ENCODE measurements around the gene SPRR1A. TPM values are rescaled to one million over a fixed set of nuclear protein-coding genes. Genes with fewer than 3 reads are reported as not detected.

The SPRR1A gene
- total and polyA plus RNA-seq, 8 donors = not detected

DNA sequence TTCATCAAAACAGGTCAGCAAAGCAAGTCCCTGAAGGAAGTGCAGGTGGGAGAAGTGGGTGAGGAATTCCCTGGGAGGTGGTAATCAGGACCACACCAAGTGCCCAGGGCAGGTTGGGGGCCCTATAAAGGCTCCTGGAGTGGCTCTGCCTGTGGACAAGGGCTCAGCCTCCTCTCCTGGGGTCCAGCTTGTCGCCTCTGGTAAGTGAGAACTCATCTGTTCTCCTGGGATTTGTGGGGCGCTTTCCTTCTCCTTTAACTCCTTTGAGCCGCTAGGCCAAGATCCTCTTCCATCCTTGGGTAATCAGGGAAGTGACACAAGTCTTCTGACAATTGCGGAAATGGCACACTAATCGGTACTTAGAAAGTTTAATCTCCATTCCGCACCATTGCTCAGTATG lies 13.4 kb upstream of the SPRR1A start, which contains the start of gene SPRR4:
Gene SPRR4, plus strand, starts transcription at position 154 of the 400 bp plus-strand sequence. CDS start 1,243 bp downstream, outside the sequence.
- no peak within 1 kb of the TSS for H3K27ac ChIP-seq
- no peaks in the 10 kb centered on the region for H3K27me3 ChIP-seq
- no peaks in the 10 kb centered on the region for H3K36me3 ChIP-seq
- H3K4me1 ChIP-seq = no peaks in the 10 kb centered on the region
- DNase-seq (no peak), ATAC-seq (no peak)
- intact Hi-C loops (cut with DNase I) = no loop called here
- no peaks in the 10 kb centered on the region for H3K9me3 ChIP-seq
- no peak for TF ChIP-seq CTCF (IDR thresholded peaks at IDR 0.05)
- no peak within 1 kb of the TSS for H3K4me3 ChIP-seq

GRCh38 chr1:152972196-152972886 lies 11.5 kb upstream of the SPRR1A start:
- Histone ChIP-seq H3K9me3 (no peaks in the 10 kb centered on the region), H3K27me3 (no peaks in the 10 kb centered on the region), H3K4me3 (no peak overlapping the region), H3K36me3 (no peaks in the 10 kb centered on the region), H3K27ac (no peak overlapping the region), H3K4me1 (no peaks in the 10 kb centered on the region)
- no peak for TF ChIP-seq CTCF (IDR thresholded peaks at IDR 0.05)
- DNase-seq (no peak), ATAC-seq (no peak)
- intact Hi-C loops (cut with DNase I) = no loop called here

DNA sequence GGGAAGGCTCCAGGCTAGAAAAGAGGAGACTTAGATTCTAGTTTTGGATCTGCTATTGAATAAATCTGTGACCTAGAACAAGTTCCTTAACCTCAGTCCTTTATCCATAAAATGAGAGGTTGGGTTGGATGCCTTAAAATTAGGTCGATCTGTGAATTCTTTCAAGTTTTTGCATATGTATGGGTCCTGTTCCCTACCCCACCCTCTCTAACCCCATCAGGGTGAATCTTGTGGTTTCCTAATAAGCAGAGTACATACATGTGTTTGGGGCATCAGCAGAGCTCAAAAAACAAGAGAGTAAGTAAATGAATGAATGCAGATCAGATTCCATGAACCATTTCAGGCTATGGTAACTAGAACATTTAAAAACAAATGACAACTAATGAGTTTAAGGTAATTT lies 7.2 kb upstream of the SPRR1A start:
- no peak for TF ChIP-seq CTCF (IDR thresholded peaks at IDR 0.05)
- Histone ChIP-seq H3K36me3 (no peaks in the 10 kb centered on the region), H3K4me1 (no peaks in the 10 kb centered on the region), H3K9me3 (no peaks in the 10 kb centered on the region), H3K4me3 (no peak overlapping the region), H3K27me3 (peaks cover 0 to under 1% of the 10 kb centered on the region in 2 donors), H3K27ac (no peak overlapping the region)
- no peak for ATAC-seq
- intact Hi-C loops (cut with DNase I) = no loop called here
- no peak for DNase-seq

- ATAC-seq (no peak), DNase-seq (no peak)
- no peaks in the 10 kb centered on the region for H3K4me1 ChIP-seq
- no peak overlapping the region for H3K27ac ChIP-seq
- intact Hi-C loops (cut with DNase I) = no loop called here
- H3K9me3 ChIP-seq = no peaks in the 10 kb centered on the region
- TF ChIP-seq CTCF (IDR thresholded peaks at IDR 0.05) = no peak
- H3K4me3 ChIP-seq = no peak overlapping the region
- H3K27me3 ChIP-seq = peaks cover 0 to 10% of the 10 kb centered on the region in 2 donors
- H3K36me3 ChIP-seq = no peaks in the 10 kb centered on the region
Observed at GRCh38 chr1:152977614-152978013, 6.3 kb upstream of the SPRR1A start.

GRCh38 chr1:152980676-152981075 lies 3.2 kb upstream of the SPRR1A start:
- no peak overlapping the region for H3K4me3 ChIP-seq
- TF ChIP-seq CTCF (IDR thresholded peaks at IDR 0.05) = no peak

More at GRCh38 chr1:152980676-152981075, 3.2 kb upstream of the SPRR1A start:
- intact Hi-C loops (cut with DNase I) = no loop called here
- Histone ChIP-seq H3K4me1 (no peaks in the 10 kb centered on the region), H3K27ac (no peak overlapping the region), H3K36me3 (no peaks in the 10 kb centered on the region), H3K9me3 (no peaks in the 10 kb centered on the region), H3K27me3 (peaks cover 0 to 15% of the 10 kb centered on the region in 2 donors)
- no peak for ATAC-seq
- no peak for DNase-seq

Measured in left lung (tissue), 10 donors.